Fibroblast of skin of scalp (primary cell): ENCODE results near the gene UBASH3B.

Source experiments
- DNase-seq: peaks from one replicate; pipeline ENCODE4 v3.0.0-alpha.2; 2013

UBASH3B gene

DNA sequence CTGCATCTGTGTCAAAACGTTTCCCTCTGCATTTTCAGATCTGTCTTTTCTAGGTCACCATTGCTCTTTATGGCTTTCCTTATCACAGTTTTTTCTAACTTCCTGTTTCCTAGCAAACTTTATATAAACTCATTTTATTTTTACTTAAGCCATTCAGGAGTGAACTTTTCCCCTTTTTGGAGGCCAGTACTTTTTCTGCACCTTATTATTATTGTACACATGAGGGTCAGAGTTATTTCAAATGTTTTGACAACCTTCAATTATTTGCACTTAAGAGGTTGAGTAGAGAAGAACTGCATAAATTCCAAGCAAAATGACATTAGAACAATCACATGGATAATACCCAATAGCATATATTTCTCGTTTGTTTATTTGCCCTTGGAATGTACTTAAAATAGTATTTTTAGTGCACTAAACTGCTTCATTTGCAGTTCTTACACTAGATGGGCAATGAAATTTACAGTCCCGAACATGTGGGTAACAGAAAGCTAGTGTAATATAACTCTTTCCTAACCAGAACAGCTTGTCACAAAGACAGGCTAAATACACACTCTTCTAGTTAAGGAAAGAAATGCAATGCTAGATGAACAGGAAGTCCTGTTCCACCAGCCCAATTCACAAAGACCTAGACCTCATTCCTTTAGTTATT is 79.5 kb downstream of the UBASH3B start:
- DNase-seq, result no peak

DNA sequence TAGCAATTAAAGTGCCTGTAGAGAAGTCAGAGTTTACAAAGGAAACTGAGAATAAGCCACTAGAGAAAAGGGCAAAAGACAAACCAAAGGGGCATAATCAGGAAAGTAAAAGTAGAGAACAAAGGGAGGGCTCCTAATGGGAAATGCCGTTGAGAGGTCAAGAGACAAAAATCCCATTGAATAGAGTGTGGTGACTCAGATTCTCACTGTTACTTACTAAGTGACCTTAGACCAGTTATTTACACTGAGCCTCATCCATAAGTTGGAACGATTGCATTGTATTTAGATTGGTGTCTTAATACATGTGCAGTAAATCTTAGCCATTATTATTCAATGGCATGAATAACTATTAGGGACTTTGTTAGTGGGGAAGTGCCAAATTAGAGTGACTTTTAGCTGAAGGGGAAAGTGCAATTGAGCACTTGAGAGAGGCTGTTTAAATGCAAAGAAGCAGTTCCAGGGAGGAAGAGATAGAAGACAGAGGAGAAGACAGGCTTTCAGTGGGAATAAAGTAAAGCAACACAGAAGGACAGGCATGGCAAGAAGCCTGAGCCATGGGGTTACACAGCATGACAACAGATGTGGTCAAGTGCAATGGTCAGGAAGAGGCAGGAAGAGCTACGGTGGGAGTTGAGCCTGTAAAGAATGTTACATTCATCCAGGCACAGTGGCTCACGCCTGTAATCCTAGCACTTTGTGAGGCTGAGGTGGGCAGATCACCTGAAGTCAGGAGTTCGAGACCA is 82.6 kb downstream of the UBASH3B start:
- no peak for DNase-seq

DNA sequence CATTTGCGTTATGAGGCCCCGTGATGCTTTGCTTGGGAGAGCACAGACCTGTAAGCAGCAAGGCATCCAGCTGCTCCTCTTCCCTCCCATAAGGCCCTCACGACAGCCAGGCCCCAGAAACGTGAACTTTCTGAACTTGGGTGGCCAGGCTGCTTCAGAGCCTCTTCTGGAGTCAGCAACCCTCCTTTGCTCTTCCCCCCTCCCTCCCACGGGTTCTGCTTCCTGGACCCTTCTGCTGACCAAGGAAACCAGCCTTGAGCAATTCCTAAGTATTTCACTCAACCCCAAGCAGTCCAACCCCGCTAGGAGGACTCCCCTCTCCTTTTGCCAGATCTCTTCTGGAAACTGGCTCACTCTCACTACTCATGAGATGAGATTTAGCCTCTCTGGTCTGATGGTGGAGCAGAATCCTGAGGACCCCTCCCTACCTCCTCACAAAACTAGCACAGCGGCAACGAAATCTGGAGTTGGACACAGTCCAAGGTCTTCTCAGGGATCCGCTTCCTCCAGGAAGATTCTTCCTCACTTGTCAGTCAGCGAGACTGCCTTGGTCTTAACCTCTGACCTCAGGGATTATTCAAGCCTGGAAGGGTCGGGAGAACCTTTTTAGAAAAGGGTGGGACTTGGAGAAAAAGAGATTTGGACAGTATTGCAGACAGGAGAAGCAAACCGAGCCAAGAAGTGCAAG is 86.2 kb downstream of the UBASH3B start:
- peak; percentile 29 for DNase-seq

DNA sequence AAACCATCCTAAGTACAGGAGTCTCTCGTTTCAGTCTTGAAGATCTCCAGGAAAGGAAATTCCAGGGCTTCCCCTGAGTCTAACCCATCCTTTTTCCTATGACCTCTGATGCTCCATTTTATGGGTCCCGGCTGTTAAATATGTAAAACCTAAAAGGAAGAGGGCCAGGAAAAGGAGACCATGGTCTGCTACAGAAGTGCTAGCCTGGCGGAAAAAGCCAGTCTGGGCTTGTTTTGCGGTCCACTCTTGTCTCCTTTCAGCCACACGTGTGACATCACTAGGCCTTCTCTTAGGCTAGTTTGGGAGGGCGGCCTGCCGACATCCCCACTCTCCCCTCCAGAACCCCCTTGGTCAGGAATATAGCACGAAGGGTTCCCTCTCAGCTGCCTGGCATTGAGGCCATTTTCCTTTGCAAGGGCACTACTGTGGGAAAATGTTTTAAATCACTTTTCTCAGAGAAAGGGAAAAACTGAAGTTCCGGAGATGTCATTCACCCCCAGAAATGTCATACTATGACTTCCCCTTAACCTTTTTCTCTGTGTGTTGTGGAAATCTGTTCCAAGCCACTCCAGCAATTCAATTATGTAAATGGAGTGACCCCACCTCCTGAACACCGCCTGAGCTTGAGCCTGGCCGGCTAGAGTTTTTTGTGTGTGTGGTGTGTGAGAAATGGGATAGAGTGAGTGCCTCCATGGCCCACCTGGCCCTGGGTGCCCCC is 86.9 kb downstream of the UBASH3B start:
- DNase-seq, result no peak

DNA sequence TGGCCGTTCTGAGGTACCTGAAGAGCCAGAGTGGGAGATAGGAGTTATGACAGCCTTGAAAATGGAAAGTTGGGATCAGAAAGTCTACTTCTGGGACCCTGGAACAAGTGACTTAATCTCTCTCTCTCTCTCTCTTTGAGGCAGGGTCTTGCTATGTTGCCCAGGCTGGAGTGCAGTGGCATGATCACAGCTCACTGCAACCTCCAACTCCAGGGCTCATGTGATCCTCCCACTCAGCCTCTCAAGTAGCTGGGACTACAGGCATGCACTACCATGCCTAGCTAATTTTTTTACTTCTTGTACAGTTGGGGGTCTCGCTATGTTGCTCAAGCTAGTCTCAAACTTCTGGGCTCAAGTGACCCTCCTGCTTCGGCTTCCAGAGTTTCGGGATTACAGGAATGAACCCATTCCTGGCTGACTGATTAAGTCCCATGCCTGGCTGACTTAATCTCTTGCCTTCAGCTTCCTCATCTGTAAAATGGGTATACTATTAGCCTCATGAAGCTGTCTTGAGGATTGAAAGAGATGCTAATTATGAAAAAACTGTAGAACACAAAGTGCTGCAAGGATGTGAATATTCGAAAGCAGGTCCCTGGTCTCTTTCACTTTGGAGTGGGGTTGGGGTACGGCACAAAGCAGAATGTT is 87.7 kb downstream of the UBASH3B start:
- no peak for DNase-seq

DNA sequence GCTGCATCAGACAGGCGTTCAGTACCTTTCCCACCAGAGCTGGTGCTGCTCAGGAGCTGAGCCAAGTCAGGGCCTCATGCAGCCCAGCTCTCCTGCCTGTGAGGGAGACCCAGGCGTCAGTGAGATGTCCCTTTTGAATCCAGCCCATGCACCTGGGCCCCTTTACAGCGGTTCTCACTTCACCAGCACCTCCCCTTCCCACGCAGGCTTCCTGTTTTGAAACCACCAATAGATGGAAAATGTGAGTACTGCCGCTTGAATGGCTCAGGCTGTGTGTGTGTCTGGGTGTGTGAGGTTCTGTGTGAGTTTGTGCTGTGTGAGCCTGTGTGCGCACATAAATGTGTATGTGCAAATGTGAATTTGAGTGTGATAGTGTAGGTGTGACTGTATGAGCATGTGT is 88.4 kb downstream of the UBASH3B start:
- DNase-seq, result no peak

DNA sequence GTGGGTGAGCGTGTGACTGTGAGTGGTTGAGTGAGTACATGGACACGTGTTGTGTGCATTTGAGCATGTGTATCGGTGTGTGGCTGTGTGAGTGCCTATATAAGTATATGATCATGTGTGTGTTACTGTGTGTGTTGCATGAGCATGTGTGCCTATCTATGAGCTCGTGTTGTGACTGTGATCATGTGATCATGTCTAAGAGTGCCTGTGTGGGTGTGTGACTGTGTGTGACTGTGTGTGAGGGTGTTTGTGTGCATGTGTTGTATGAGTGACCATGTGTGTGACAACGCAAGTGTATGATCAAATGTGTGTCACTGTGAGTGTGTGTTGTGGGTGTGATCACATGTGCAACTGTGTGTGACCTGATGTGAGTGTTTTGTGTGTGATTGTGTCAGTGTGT is 88.8 kb downstream of the UBASH3B start:
- no peak for DNase-seq

DNA sequence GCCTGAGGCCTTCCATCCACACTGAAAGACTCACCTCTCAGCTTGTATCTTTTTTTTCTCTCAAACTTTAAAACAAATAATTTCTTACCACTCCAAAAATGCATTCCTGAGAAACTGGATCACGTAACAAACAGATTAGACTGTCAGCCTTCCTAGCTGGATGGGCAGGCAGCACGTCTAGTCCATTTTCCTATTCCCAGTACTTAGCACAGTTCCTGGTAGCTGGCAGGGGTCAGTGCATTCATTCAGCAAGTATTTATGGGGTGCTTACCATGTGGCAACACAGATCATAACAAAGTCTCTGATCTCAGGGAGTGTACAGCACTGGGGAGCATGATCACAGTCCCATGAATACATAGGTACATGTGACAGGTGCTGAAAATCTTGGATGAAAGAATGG is 89.6 kb downstream of the UBASH3B start:
- DNase-seq, result no peak

DNA sequence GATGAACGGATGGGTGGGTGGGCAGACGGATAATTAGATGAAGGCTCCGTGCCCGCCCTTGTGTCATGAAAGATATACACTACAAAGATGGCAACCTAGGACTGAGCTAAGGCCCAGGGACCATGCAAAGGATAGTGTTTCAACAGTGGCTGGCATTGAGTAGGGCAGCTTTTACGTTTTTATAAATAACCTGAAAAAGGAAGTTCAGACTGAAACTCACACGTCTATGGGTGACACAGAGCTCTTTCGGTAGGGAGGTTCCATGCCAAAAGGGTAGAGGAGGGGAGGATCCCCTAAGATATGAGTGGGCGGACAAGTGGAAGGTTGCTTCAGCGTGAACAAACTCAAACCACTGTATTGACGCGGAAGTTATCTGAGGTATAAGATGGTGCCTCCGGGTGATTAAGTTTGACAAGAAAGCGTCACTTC is 90.5 kb downstream of the UBASH3B start:
- no peak for DNase-seq

DNA sequence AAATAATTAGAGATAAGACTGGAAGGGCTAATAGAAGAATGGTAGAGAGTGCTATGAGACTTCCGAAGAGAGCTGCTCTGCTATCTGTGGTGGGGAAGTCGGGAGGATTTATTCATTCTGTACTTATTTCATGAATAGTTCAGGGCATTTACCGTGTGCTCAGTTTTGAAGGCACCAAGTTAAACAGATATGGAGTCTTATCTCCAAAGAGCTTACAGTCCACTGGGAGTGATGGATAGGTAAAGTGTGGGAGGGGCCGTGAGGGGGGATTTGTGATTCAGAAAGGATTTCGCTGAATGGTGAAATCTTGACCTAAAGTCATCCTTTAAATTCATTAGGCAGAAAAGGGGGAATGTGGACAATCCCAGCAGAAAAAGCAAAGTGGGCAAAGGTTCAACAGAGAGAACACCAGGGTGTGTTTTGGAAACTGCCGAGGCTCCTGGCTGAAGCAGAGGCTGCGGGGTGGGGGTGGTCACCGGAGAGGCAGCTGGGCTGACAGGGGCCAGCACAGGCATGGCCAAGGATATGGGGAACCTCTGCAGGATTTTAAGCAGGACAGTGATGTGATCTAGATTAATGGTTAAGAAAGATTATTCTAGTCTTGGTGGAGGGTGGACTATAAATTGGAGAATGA is 91.2 kb downstream of the UBASH3B start:
- no peak for DNase-seq

DNA sequence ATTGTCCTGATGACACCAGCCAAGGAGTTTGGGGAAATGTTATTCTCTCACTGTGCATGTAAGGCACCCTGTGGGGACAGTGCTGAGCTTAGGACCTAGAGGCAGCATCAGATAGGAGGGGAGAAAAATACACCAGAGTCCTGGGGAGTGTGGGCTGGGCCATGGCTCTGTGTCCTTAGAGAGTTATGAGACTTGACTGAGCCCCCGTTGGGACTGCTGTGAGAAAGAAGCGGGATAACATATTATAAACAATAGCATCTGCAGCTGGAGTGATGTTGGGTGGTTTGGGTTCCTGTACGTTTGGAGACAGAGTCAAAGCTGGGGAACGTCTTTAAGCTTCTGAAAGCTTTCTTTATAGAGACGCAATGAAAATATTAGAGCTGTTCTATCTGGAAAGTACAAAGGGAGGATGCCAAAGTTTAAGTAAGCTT is 91.8 kb downstream of the UBASH3B start:
- DNase-seq, result peak; percentile 64

DNA sequence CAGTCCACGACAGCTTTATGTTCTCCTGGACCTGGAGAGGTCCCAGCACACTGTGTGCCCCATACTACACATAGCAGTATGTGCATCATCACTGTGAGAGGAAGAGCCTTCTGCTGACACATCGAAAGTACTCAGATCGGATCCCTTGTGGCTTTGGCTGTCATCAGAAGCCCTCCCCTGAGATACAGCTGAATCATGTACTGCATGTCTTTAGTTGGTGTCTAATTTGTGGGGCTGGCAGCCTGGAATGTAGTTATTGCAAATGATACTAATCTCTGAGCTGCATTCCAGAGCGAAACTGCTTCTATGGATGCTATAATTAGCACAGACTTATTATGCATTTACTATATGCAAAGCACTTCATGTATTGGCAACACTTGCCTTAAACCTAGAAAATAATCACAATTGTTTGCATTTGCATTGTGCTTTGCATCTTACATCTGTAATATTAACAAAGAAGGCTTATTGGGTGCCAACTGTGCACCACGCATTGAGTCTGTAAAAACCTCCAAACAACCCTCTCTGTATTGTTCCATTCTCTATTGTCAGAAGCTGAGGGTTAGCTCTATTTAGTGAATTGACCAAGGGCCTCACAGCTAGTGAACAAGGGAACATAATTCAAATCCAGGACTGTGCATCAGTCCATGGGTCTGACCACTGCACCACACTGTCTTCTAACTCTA is 93.6 kb downstream of the UBASH3B start:
- DNase-seq, result peak; percentile 97

DNA sequence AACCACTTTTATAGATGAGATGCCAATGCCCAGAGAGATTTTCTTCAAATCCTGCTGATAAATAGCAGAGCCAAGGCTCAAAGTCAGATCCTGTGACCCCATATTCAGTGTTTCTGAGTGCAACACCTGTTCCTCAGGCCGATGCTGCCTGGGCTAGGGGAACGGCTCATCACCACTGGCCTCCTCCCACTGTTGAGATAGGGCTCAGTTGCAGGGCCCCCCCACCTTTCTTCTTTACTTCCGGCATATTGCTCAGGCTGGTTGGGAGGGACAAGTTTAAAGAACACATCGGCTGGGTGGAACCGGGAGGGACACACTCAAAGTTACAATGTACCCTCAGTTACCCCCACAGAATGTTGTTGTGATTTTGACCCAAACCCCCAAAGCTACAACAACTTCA is 94.5 kb downstream of the UBASH3B start:
- DNase-seq, result no peak

DNA sequence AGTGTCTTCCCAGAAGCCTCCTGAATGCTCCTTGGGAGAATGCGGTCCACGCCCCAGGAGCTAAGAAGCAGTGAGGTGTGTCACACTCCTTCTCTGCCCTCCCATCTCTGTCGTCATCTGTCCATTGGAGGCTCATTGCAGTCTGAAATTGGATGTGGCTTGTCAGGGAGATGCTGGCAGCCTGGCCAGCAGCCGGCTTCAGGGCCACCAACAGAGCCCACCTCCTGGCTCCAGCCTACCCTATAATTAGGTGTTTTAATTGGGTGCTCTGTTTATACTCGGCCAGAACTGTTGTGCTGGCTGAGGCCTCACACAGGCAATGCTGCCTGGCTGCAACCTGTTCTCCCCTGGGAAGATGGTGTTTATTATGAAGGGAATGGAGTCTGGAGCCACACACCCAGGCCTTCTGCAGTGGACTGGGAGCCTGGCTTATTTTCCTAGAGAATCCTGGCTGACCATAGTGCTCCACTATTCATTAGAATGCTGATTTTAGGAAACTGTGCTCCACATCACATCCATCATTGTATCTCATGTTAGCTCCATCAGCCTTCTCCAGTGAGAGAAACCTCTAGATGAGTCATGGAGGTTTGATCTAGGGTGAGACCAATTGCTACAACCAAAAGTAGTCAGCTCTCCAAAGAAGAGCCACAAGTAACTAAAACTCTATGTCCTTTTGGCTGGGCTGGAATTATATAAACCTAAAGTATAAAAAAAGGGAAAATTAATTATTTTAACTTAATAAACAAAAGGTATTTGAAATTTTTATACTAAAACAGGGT is 96.0 kb downstream of the UBASH3B start:
- peak; percentile 50 for DNase-seq

DNA sequence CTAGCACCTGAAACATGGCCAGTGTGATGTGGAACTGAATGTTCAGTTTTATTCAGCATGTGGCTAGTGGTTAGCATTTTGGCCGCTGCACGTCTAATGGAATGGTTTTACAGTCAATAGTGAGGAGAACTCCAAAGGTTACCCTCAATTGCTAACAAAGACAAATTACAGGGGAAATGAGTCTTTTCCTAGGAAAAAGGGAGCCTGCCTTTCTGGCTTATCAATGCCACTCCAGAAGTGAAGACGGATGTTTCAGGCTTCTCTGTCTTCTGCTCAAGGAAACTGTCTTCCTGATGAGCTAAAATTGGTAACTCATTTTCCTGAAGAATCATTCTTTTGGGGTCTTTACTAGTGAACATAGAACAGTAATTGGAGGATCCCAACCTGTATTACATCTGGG is 98.5 kb downstream of the UBASH3B start:
- DNase-seq, result no peak

DNA sequence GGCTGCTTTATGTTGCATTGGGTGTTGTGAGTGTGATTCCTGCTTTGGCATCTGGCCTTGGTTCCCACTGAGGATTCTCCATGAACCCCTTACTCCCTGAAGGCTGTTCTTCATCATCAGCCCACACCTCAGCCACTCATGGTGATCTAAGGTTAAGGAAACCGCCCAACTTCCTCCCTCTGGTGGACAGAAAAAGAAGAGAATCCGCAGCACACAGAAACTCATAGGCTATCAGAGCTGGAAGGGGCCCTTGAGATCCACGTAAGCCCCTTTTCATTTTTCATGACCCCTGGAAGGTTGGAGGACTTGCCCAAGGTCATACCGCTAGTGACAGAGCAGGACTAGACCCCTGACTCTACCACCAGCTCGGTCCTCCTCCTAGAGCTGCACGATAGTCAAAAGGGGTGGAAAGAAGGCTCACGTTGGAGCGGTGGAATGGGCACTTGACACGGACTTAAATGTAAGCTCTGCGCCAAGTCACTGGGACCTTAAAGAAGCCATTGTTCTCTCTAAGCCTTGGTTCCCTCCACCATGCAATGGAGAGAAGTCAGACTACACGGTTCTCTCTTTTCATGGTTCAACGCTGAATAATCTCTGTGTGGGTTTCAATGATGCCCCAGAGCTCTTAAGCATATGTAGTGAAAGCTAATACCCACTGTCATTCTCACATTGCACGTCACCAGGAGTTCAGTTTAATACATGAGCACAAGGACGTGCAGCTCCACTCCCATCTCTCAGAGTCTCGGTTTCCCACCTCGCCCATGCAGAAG is 99.2 kb downstream of the UBASH3B start:
- peak; percentile 36 for DNase-seq

DNA sequence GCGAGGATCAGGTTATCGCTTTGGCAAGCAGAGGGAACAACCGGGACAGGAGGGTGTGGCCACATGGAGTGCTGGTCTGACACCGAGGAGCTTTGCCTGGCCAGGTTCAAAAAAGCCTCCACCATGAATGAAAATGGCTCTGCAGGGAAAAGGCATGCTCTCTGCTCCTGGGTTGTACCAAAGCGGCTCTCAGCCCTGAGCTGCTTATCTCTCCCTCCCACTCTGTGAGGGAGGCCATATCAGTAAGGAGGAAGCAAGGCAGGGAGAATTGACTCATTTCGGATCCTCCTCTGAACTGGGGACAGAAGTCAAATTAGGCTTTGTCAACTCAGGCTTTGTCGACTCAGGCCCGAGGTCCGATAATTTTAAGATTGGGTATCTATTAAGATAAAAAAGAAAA is 99.9 kb downstream of the UBASH3B start:
- DNase-seq, result no peak

DNA sequence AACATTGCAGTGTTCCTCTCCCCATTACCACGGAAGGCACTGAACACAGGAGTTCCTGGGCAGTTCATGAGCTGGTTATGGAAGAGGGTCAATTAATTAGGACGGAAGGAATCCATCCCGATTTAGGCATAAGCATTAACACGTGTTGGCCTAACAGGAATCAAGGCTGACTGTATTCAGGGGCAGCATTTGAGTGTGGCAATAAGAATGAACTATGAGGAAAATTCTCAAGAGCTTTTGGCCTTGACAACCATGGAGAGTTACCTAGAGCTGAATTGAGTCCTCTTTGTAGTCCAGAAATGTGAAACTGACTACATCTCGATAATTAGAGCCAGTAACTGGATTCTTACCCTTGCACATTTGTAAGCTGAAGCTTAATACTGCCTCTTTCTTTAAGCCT is 100.4 kb downstream of the UBASH3B start:
- DNase-seq, result no peak

DNA sequence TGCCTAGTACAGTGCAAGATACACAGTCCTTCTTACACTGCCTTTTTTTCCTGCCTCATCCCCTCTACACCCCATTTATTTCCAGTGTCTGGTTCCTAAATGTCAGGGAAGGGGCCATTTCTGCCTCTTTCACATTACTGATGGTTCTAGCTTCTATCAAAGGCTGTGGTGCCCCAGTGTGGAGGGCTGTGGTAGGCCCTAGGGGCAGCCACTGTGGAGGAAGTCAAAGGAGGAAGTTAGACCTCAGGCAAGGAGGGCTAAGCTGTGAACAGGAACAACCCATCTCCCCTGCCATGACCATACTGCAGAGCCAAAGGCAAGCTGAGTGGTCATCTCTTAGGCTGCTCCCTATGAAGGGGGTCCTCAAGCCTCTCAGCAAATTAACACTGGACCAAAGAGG is 100.9 kb downstream of the UBASH3B start:
- no peak for DNase-seq

DNA sequence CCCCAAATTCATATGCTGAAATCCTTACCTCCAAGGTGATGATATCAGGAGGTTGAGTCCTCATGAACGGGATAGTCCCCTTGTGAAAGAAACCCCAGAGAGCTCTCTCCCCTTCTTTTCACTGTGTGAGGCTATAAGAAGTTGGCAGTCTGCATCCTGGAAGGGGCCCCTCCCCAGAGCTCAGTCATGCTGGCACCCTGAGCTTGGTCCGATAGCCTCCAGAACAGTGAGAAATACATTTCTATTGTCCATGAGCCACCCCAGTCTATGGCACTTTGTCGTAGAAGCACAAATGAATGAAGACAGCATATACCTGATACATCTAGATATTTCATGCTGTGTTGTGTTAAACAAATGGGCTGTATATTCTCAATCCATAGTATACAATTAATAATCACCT is 101.7 kb downstream of the UBASH3B start:
- DNase-seq, result no peak
